ENCODE results near the gene CD200.

DNA sequence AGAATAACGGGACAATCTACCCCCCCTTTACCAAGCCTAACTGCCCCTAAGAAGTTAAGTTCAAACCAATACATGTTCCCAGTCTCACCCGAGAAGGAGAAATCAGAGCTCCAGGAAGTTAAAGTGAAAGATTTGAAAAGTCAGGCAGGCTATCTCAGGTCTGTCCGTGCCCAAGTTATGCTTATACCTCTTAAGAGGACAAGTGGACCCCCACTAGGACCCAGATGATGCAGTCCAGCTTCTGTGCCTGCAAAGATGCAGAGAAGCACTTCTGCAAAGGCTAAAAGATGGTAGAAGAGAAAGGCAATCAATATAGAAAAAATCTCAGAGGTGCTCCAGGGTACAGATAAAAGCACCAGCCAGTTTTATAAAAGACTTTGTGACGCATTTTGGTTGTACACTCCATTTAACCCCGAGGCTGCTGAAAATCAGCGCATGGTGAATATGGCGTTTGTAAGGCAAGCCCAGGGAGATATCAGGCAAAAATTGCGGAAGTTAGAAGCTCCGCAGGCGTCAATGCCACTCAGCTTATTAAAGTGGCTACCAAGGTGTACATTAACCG is 29.1 kb upstream of the CD200 start:
- TF ChIP-seq, protein P1, sequence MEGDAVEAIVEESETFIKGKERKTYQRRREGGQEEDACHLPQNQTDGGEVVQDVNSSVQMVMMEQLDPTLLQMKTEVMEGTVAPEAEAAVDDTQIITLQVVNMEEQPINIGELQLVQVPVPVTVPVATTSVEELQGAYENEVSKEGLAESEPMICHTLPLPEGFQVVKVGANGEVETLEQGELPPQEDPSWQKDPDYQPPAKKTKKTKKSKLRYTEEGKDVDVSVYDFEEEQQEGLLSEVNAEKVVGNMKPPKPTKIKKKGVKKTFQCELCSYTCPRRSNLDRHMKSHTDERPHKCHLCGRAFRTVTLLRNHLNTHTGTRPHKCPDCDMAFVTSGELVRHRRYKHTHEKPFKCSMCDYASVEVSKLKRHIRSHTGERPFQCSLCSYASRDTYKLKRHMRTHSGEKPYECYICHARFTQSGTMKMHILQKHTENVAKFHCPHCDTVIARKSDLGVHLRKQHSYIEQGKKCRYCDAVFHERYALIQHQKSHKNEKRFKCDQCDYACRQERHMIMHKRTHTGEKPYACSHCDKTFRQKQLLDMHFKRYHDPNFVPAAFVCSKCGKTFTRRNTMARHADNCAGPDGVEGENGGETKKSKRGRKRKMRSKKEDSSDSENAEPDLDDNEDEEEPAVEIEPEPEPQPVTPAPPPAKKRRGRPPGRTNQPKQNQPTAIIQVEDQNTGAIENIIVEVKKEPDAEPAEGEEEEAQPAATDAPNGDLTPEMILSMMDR (IDR thresholded peaks at IDR 0.05): no peak
- no peak for TF ChIP-seq POLR2A (IDR thresholded peaks at IDR 0.05)

Data from heart left ventricle (tissue), 13 donors.